ENCODE results near the gene TBC1D22A. TPM values are rescaled to one million over a fixed set of nuclear protein-coding genes. Genes with fewer than 3 reads are reported as not detected.

TBC1D22A gene
- total and polyA plus RNA-seq, 9 of the 15 experiments (the other 6 are each of a cell fraction or from before 2014, with no cell fraction given), result 0.20 to 11.5 (median 5.2) TPM

DNA sequence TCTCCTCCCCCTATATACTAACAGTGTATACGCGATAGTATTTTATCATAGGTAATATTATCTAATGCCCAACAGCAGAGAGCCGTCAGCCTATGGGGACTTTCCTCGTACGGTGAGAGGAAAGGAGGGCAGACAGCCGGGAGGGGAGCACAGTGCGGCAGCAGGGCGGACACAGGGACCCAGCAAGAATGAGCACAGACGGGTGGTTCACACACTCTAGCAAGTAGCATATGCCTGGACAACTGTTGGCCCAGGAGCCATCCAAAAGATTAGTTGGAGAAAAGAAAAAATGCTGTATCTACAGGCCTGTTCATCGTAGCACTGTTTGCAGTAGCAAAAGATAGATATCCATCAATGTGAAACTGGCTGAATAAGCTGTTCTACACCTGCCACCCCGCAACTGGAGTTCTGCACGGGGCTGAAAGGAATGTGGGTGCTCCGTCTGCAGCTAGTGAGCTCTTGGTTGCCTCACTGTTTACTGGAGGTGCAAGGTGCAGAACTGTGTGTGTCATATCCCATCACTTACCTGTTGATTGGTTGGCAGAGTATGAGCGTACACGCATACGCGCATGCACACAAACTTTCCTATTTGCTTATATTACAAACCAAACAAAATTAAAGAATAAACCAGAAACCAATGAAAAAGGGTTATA is 324.3 kb downstream of the TBC1D22A start:
- H3K4me1 ChIP-seq (replicated peaks in 1 of 2; ENCODE audit: control insufficient read depth in 2 of 2, insufficient read depth in 2 of 2, low read length in 2 of 2), result peaks cover 20 to 22% of the 10 kb centered on the region in 2 experiments; a peak in 4 of 5 replicates
- ChIA-PET POLR2A (interaction anchor here (0.6 kb wide), 1 partner anchor 242 kb away, joined by 3 read pairs; no protein-coding TSS in a partner anchor), CTCF (ENCODE audit: low intra/inter-chr PET ratio) (no interaction called here)
- 76% methylated on average over 16 of the region's 17 CpGs for WGBS (ENCODE audit: insufficient coverage, low coverage, missing lambda C conversion rate)
- no peaks in the 10 kb centered on the region for H3K9me3 ChIP-seq (replicated peaks; ENCODE audit: control insufficient read depth, insufficient read depth, low read depth, low read length)
- no peaks in the 10 kb centered on the region for H3K79me2 ChIP-seq (ENCODE audit: control insufficient read depth, insufficient read depth, low read length)
- TF ChIP-seq EP400 (IDR thresholded peaks at IDR 0.05) (no peak), TBP (optimal IDR thresholded peaks at IDR 0.05; ENCODE audit: low read depth, low read length) (no peak), CCNT2 (IDR thresholded peaks at IDR 0.05; ENCODE audit: borderline replicate concordance, extremely low read depth, insufficient read length, low read depth, low read length) (no peak), LARP7 (IDR thresholded peaks at IDR 0.05) (no peak), ZBTB7A (IDR thresholded peaks at IDR 0.05; ENCODE audit: borderline replicate concordance, control insufficient read depth, low read depth, low read length) (no peak), ZBTB8A (IDR thresholded peaks at IDR 0.05; ENCODE audit: partially characterized antibody) (no peak), MEF2D (tag; conservative IDR thresholded peaks at IDR 0.05; ENCODE audit: low read depth) (no peak), TAF9B (IDR thresholded peaks at IDR 0.05; ENCODE audit: partially characterized antibody) (no peak), ZNF197 (CRISPR knock-in tag; IDR thresholded peaks at IDR 0.05; ENCODE audit: low read depth) (no peak), POLR3A (IDR thresholded peaks at IDR 0.05; ENCODE audit: borderline replicate concordance, extremely low read depth, insufficient read depth, insufficient read length) (no peak), ZBED1 (IDR thresholded peaks at IDR 0.05) (no peak), SRSF1 (IDR thresholded peaks at IDR 0.05; ENCODE audit: low read depth, low read length) (no peak)
- TF ChIP-seq, protein P1, sequence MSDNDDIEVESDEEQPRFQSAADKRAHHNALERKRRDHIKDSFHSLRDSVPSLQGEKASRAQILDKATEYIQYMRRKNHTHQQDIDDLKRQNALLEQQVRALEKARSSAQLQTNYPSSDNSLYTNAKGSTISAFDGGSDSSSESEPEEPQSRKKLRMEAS (CRISPR knock-in tag; IDR thresholded peaks at IDR 0.05), result no peak
- no peak overlapping the region for H2AFZ ChIP-seq (ENCODE audit: low read depth, low read length)
- in situ Hi-C loops (cut with MboI), result no loop called here
- no peak overlapping the region for H3K9ac ChIP-seq (ENCODE audit: insufficient read depth in 1 of 2, low read depth in 2 of 2, low read length in 2 of 2)
- H4K20me1 ChIP-seq (replicated peaks; ENCODE audit: control insufficient read depth, insufficient read depth, low read length), result no peaks in the 10 kb centered on the region
- intact Hi-C loops (cut with micrococcal nuclease), result no loop called here
- BruUV-seq (replicated peaks), result no TSS peak
- H3K27ac ChIP-seq (ENCODE audit: extremely low read depth, low read depth, low read length), result no peak overlapping the region
- no peaks in the 10 kb centered on the region for H3K9me1 ChIP-seq (ENCODE audit: control insufficient read depth, insufficient read depth, low read length)
- DNase-seq (ENCODE audit: extremely low read depth in 1 of 4, low spot score in 3 of 4), result no peak
- no peak overlapping the region for H3K4me3 ChIP-seq
- no peak for ATAC-seq
- H3K36me3 ChIP-seq (ENCODE audit: control insufficient read depth, insufficient read depth, low read length), result no peaks in the 10 kb centered on the region
- no peak for FAIRE-seq
- H3K4me2 ChIP-seq (ENCODE audit: insufficient read depth, low read length), result no peak overlapping the region
- H3K27me3 ChIP-seq (ENCODE audit: control insufficient read depth in 2 of 2, insufficient read depth in 2 of 2, low read length in 2 of 2), result no peaks in the 10 kb centered on the region

Measured in K562 (cell line).